ENCODE data around the gene VWA5B1. TPM values are rescaled to one million over a fixed set of nuclear protein-coding genes. Genes with fewer than 3 reads are reported as not detected.

VWA5B1 gene
- total and polyA plus RNA-seq, 2 of the 8 experiments (the other 6 are each of a cell fraction or from before 2014, with no cell fraction given) = 0.54 to 2.3 TPM

GRCh38 chr1:20370698-20371097 is 80.0 kb downstream of the VWA5B1 start (continued):
- TF ChIP-seq USF2 (IDR thresholded peaks at IDR 0.05; ENCODE audit: low read length) = no peak

Measured in H1 (cell line).